IPS DF 4.7 (cell line): Measurements from ENCODE around the gene MEGF6.

Source experiments
- DNase-seq: peaks from one replicate; pipeline ENCODE4 v3.0.0-alpha.2; 2013; ENCODE audit warnings: low spot score; ENCODE audit errors: extremely low read depth

Gene MEGF6

GRCh38 chr1:3611170-3612019 lies at the start of gene MEGF6:
Gene MEGF6 (minus strand): TSS chr1:3611508. CDS start chr1:3611268, 240 bp downstream.
- DNase-seq: no peak

- DNase-seq: no peak
Measured at GRCh38 chr1:3660704-3661103, 49.4 kb upstream of the MEGF6 start.

GRCh38 chr1:3659093-3659492 lies 47.8 kb upstream of the MEGF6 start:
- DNase-seq: no peak

- no peak for DNase-seq
Measured at GRCh38 chr1:3658231-3658615, 46.9 kb upstream of the MEGF6 start.

- no peak for DNase-seq
Measured at GRCh38 chr1:3657578-3658230, 46.4 kb upstream of the MEGF6 start.

- DNase-seq: no peak
Measured at GRCh38 chr1:3657096-3657475, 45.8 kb upstream of the MEGF6 start.

- DNase-seq: no peak
Measured at GRCh38 chr1:3656450-3657095, 45.3 kb upstream of the MEGF6 start.

GRCh38 chr1:3654549-3655281 lies 43.4 kb upstream of the MEGF6 start:
- no peak for DNase-seq

GRCh38 chr1:3653286-3653618 lies 41.9 kb upstream of the MEGF6 start:
- no peak for DNase-seq

GRCh38 chr1:3652548-3653285 lies 41.4 kb upstream of the MEGF6 start:
- no peak for DNase-seq

- DNase-seq: no peak
Measured at GRCh38 chr1:3651930-3652547, 40.7 kb upstream of the MEGF6 start, which contains the start of gene TP73. Gene TP73 (plus strand): TSS chr1:3652516. CDS start chr1:3682366, 29,850 bp downstream.

- no peak for DNase-seq
Measured at GRCh38 chr1:3651026-3651929, 40.0 kb upstream of the MEGF6 start.

GRCh38 chr1:3650248-3651025 lies 39.1 kb upstream of the MEGF6 start:
- DNase-seq: no peak

- DNase-seq: peak; percentile 66
Measured at GRCh38 chr1:3649342-3650247, 38.3 kb upstream of the MEGF6 start, which contains the start of gene WRAP73. Gene WRAP73 (minus strand): TSS chr1:3650103. CDS start chr1:3649999, 104 bp downstream.

- DNase-seq: no peak
Measured at GRCh38 chr1:3646596-3646995, 35.3 kb upstream of the MEGF6 start.

- DNase-seq: no peak
Measured at GRCh38 chr1:3645666-3646355, 34.5 kb upstream of the MEGF6 start.

GRCh38 chr1:3645247-3645646 lies 33.9 kb upstream of the MEGF6 start:
- DNase-seq: no peak
